Colonic mucosa (tissue), 4 donors: Measurements from ENCODE around the gene NDST1. TPM values are rescaled to one million over a fixed set of nuclear protein-coding genes. Genes with fewer than 3 reads are reported as not detected.
"Not testable (repeated sequence)": the region's sequence is repeated elsewhere in the genome, so short reads cannot be mapped to it uniquely, and the experiment has no call there.

Experiments
- DNase-seq: peaks from one replicate; pipeline ENCODE4 v3.0.0-alpha.2; 2020
- H3K27ac ChIP-seq: fragments of 200-600 bp; one replicate; pipeline ENCODE4 v1.8.0; 2021
- H3K27me3 ChIP-seq: fragments of 200-600 bp; one replicate; pipeline ENCODE4 v1.8.0; 2021
- H3K36me3 ChIP-seq: fragments of 200-600 bp; one replicate; pipeline ENCODE4 v1.8.0; 2021
- H3K4me1 ChIP-seq: fragments of 200-600 bp; one replicate; pipeline ENCODE4 v1.8.0; 2021; ENCODE audit warnings: mild to moderate bottlenecking
- H3K4me3 ChIP-seq: fragments of 200-600 bp; one replicate; pipeline ENCODE4 v1.8.0; 2021
- H3K9ac ChIP-seq, 2 donors: one replicate each; pipeline ENCODE4 v1.7.0; 2013; ENCODE audit warnings: control low read depth in 2 of 2, low read depth in 2 of 2, low read length in 2 of 2
- H3K9me3 ChIP-seq: fragments of 200-600 bp; one replicate; pipeline ENCODE4 v1.8.0; 2021
- intact Hi-C: fragments of 100-400 bp; cut with DNase I; formaldehyde crosslinking; loops from one replicate; pipeline ENCODE4 v1.14.1; 2022
- total RNA-seq, 2 donors: library from RNA; stranded (reverse); fragmentation: NEBNext Ultra II Directional in 1 of 2; extraction: Animal tissue kit (Norgen Biotek cat#: 25700) in 1 of 2; gene quantifications; one replicate each; pipeline ENCODE4 v1.2.1, GENCODE V29; 2021
- TF ChIP-seq, protein P1 (sequence below): fragments of 200-600 bp; IDR thresholded peaks from one replicate; pipeline ENCODE4 v1.8.0; 2022; ENCODE audit warnings: antibody characterized with exemption, mild to moderate bottlenecking
- donor health status: healthy.
- donor health status: DM: no; HTN: no; CAD: no.
- donor health status: DM: no; HTN: no; CAD: no.

The NDST1 gene
- total RNA-seq, 2 donors from 2014 or later: 37.4 to 51.3 TPM

DNA sequence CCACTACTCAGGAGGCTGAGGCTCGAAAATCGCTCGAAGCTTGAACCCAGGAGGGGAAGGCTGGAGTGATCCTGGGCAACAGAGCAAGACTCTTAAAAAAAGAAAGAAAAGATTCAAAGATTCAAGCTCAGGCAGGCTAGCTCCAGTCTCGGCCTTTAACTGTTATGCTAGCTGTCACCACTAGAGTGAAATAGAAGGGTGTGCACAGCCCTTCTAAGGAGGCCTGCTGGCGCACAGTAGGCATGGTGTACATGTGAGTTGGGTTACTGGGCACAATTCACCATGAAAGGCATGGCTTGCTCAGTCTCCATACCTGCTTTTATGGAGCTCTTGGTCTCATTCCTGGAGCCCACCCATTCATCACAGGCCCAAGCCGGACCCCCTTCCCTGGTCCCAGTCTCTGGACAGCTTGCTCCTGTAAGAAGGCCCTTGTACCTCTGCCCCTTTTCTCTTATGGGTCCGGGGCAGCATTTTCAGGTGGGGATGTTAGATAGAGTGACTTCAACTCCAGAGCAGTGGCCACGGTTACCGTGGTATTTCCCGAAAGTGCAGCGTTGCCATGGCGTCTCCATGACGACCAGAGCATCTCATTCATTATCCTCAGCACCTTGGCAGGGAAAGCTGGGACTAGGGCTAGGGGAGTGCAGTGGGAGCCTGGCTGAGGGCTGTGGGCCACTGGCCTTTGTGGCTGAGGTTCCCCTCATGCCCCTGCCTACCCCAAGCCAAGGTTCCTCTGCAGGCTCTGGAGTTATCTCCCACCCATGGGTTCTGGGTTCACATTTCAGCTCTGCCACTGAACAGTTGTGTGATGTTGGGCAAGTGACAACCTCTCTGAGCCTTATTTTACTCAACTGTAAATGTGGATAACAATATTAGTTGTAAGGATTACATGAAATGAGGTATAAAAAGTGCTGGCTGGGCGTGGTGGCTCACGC lies 5.7 kb downstream of the NDST1 start:
- Histone ChIP-seq H3K27ac (no peak overlapping the region), H3K9ac (peak overlapping the region in 1 of 2 donors; percentile 44), H3K9me3 (no peaks in the 10 kb centered on the region), H3K4me1 (peaks cover 48% of the 10 kb centered on the region), H3K4me3 (no peak overlapping the region), H3K27me3 (no peaks in the 10 kb centered on the region), H3K36me3 (no peaks in the 10 kb centered on the region)
- TF ChIP-seq, protein P1, sequence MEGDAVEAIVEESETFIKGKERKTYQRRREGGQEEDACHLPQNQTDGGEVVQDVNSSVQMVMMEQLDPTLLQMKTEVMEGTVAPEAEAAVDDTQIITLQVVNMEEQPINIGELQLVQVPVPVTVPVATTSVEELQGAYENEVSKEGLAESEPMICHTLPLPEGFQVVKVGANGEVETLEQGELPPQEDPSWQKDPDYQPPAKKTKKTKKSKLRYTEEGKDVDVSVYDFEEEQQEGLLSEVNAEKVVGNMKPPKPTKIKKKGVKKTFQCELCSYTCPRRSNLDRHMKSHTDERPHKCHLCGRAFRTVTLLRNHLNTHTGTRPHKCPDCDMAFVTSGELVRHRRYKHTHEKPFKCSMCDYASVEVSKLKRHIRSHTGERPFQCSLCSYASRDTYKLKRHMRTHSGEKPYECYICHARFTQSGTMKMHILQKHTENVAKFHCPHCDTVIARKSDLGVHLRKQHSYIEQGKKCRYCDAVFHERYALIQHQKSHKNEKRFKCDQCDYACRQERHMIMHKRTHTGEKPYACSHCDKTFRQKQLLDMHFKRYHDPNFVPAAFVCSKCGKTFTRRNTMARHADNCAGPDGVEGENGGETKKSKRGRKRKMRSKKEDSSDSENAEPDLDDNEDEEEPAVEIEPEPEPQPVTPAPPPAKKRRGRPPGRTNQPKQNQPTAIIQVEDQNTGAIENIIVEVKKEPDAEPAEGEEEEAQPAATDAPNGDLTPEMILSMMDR: peak; percentile 15
- intact Hi-C loops: no loop called here
- no peak for DNase-seq

DNA sequence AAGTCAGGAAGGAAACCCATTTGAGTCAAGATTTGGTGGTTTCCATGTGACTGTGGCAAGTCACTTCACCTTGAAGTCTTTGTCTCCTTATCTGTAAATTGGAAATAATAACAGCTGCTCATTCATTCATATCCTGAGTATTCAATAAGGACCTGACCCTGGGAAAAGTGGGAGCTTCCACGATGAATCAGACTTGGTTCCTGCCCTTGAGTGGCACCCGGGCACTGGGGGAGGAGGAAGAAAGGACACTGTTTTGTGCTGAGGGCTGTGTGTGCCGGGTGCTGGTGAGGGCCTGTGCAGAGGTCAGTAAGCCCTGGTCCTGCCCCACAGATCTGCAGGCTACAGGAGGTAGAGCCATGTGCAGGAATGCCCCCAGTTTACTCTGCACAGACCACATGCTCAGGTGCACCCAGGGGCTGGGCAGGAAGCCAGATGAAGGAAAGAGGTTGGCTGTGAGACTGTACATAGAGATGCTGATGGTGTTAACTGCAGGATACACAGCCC lies 6.8 kb downstream of the NDST1 start:
- Histone ChIP-seq H3K36me3 (no peaks in the 10 kb centered on the region), H3K27me3 (no peaks in the 10 kb centered on the region), H3K9me3 (no peaks in the 10 kb centered on the region), H3K4me3 (no peak overlapping the region), H3K4me1 (peaks cover 42% of the 10 kb centered on the region), H3K27ac (peak overlapping the region; percentile 24), H3K9ac (no peak overlapping the region)
- intact Hi-C loops: no loop called here
- no peak for DNase-seq
- TF ChIP-seq, protein P1: no peak

GRCh38 chr5:150515446-150515845 lies 7.5 kb downstream of the NDST1 start:
- Histone ChIP-seq H3K9me3 (no peaks in the 10 kb centered on the region), H3K36me3 (no peaks in the 10 kb centered on the region), H3K4me3 (no peak overlapping the region), H3K27me3 (no peaks in the 10 kb centered on the region), H3K27ac (peak overlapping the region; percentile 24), H3K4me1 (peaks cover 37% of the 10 kb centered on the region), H3K9ac (peak overlapping the region in 1 of 2 donors; percentile 36)
- intact Hi-C loops: no loop called here
- DNase-seq: no peak
- TF ChIP-seq, protein P1: no peak

DNA sequence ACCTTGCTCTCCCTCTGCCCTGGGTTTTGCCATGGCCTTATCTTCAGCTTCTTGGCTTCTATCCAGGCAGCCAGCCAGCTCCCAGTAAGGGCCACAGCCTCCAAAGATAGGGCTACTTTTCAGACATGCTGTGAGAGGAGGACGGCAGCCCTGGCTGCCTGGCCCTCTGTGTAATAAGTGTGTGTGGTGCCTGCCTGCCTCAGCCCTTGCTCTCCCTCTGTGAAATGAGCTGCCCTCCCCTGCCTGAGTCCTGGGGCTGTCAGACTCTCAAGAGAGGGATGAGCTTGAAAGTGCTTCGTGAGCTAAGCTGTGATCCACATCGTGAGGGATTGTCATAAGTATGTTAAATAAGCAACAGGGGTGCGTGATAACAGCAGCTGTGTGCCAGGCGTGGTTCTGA lies 8.1 kb downstream of the NDST1 start:
- Histone ChIP-seq H3K4me1 (peaks cover 33% of the 10 kb centered on the region), H3K4me3 (no peak overlapping the region), H3K9ac (peak overlapping the region; percentile 1 to 36), H3K36me3 (no peaks in the 10 kb centered on the region), H3K27ac (no peak overlapping the region), H3K27me3 (no peaks in the 10 kb centered on the region), H3K9me3 (no peaks in the 10 kb centered on the region)
- TF ChIP-seq, protein P1: no peak
- DNase-seq: no peak
- intact Hi-C loops: no loop called here

- TF ChIP-seq, protein P1: no peak
- intact Hi-C loops: no loop called here
- Histone ChIP-seq H3K9me3 (no peaks in the 10 kb centered on the region), H3K27me3 (no peaks in the 10 kb centered on the region), H3K9ac (peak overlapping the region; percentile 13 to 57), H3K4me1 (peaks cover 21% of the 10 kb centered on the region), H3K4me3 (no peak overlapping the region), H3K27ac (peak overlapping the region; percentile 78), H3K36me3 (no peaks in the 10 kb centered on the region)
- DNase-seq: peak; percentile 96
Measured at GRCh38 chr5:150517272-150518152, 9.6 kb downstream of the NDST1 start.

DNA sequence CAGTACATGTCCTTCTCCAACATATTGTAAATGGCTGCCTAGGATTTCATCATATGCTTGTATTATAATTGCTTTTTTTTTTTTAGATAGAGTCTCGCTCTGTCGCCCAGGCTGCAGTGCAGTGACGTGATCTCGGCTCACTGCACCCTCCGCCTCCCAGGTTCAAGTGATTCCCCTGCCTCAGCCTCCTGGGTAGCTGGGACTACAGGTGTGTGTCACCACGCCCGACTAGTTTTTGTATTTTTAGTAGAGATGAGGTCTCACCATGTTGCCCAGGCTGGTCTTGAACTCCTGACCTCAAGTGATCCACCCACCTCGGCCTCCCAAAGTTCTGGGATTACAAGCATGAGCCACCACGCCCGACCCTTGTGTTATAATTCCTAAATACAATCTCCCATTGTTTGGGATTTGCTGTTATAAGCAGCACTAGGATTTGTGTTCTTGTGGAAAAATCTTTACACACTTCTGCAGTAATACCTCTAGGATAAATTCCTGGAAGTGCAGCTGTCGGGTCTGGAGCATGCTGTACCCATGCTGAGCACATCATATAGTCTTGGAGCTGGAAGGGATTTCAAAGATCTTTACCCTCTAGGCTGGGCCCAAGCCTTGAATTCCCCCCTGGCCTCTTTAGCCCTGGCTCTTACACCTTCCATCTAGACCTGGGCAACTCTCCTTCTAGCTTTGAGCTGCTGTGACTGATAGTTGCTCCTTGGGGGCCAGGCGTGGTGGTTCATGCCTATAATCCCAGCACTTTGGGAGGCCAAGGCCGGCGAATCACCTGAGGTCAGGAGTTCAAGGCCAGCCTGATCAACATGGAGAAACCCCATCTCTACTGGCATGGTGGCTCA lies 11.0 kb downstream of the NDST1 start:
- H3K27ac ChIP-seq, H3K36me3 ChIP-seq, H3K27me3 ChIP-seq, H3K4me3 ChIP-seq, DNase-seq, H3K9me3 ChIP-seq, intact Hi-C loops, H3K9ac ChIP-seq: not testable (repeated sequence)
- peaks cover 28% of the 10 kb centered on the region for H3K4me1 ChIP-seq
